AG10803 (cell line): ENCODE measurements around the gene RNF214.
A peak's percentile ranks its signal among the peaks of the same experiment; 100 is the strongest.
"Not testable (repeated sequence)": the region's sequence is repeated elsewhere in the genome, so short reads cannot be mapped to it uniquely, and the experiment has no call there.

Experiments
- DNase-seq: peaks from one replicate; pipeline ENCODE4 v3.0.0; 2010; ENCODE audit warnings: low read depth
- H3K4me3 ChIP-seq: 2 replicates; pipeline ENCODE4 v1.5.1; 2011; ENCODE audit warnings: mild to moderate bottlenecking, low read length, control low read depth
- CTCF ChIP-seq: conservative IDR thresholded peaks from 2 replicates; pipeline ENCODE4 v1.5.1; 2011; ENCODE audit warnings: mild to moderate bottlenecking, low read length, control low read depth, inconsistent platforms

The RNF214 gene

GRCh38 chr11:117265745-117266144 is 33.3 kb downstream of the RNF214 start:
- DNase-seq, result no peak
- H3K4me3 ChIP-seq, result no peak overlapping the region
- no peak for TF ChIP-seq CTCF

GRCh38 chr11:117269856-117270255 is 37.4 kb downstream of the RNF214 start:
- H3K4me3 ChIP-seq, result no peak overlapping the region
- DNase-seq, result no peak
- no peak for TF ChIP-seq CTCF

- TF ChIP-seq CTCF, result no peak
- no peak for DNase-seq
- no peak overlapping the region for H3K4me3 ChIP-seq
Measured at GRCh38 chr11:117271208-117271607, 38.7 kb downstream of the RNF214 start.

- not testable (repeated sequence) for DNase-seq, H3K4me3 ChIP-seq
Measured at GRCh38 chr11:117272175-117272574, 39.7 kb downstream of the RNF214 start.

GRCh38 chr11:117273550-117274289 is 41.2 kb downstream of the RNF214 start:
- peak; percentile 71 for DNase-seq
- no peak for TF ChIP-seq CTCF
- H3K4me3 ChIP-seq, result no peak overlapping the region

- no peak for TF ChIP-seq CTCF
- no peak overlapping the region for H3K4me3 ChIP-seq
Measured at GRCh38 chr11:117278347-117278746, 45.9 kb downstream of the RNF214 start.

GRCh38 chr11:117279711-117280376 is 47.4 kb downstream of the RNF214 start:
- no peak for TF ChIP-seq CTCF
- no peak for DNase-seq
- H3K4me3 ChIP-seq, result no peak overlapping the region

More at GRCh38 chr11:117278347-117278746, 45.9 kb downstream of the RNF214 start:
- peak; percentile 9 for DNase-seq
